ENCODE measurements around the gene SLC23A1. TPM values are rescaled to one million over a fixed set of nuclear protein-coding genes. Genes with fewer than 3 reads are reported as not detected.

Gene SLC23A1
- total RNA-seq, 2 donors from 2014 or later, result 5.0 to 7.0 TPM

DNA sequence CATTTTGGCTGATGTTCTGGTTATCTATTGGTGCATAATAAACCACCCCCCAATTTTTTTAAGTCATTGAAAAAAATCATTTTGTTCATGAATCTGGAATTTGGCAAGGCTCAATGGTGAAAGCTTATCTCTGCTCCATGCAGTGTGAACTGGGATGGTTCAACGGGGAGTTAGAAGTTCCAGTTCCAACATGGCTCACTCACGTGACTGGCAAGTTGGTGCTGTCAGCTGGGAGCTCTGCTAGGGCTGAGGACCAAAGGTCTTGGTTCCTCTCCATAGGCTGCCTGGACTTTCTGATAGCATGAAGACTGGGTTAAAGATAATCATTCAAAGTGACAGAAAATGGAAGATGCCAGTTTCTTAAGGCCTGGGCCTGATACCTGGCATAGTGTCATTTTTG, 23.9 kb upstream of the SLC23A1 start:
- Histone ChIP-seq H3K36me3 (no peaks in the 10 kb centered on the region), H3K4me1 (no peaks in the 10 kb centered on the region), H3K9me3 (no peaks in the 10 kb centered on the region), H3K9ac (ENCODE audit: low read depth in 2 of 2, low read length in 2 of 2) (no peak overlapping the region), H3K27ac (no peak overlapping the region), H3K4me3 (no peak overlapping the region), H3K27me3 (no peaks in the 10 kb centered on the region)
- DNase-seq, result no peak
- TF ChIP-seq, protein P1, sequence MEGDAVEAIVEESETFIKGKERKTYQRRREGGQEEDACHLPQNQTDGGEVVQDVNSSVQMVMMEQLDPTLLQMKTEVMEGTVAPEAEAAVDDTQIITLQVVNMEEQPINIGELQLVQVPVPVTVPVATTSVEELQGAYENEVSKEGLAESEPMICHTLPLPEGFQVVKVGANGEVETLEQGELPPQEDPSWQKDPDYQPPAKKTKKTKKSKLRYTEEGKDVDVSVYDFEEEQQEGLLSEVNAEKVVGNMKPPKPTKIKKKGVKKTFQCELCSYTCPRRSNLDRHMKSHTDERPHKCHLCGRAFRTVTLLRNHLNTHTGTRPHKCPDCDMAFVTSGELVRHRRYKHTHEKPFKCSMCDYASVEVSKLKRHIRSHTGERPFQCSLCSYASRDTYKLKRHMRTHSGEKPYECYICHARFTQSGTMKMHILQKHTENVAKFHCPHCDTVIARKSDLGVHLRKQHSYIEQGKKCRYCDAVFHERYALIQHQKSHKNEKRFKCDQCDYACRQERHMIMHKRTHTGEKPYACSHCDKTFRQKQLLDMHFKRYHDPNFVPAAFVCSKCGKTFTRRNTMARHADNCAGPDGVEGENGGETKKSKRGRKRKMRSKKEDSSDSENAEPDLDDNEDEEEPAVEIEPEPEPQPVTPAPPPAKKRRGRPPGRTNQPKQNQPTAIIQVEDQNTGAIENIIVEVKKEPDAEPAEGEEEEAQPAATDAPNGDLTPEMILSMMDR (IDR thresholded peaks at IDR 0.05), result no peak
- intact Hi-C loops (cut with DNase I), result no loop called here

DNA sequence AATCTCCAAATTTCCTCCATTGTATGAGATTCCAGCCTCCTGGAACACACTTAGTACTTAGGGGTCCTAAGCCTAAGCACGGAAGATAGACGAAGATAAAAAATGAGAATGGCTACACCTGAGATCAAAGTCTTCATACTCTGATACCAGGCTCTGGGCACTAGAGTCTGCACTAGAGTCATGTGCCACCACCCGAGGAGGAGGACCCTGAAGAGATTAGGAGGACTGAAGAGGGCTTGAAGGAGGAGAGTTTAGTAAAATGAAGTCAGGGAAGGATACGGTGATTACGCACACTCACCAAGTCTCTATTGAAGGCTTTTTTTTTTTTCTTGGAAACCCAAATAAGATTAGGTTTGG, 21.4 kb upstream of the SLC23A1 start:
- H3K4me3 ChIP-seq, result peak overlapping the region; percentile 37
- TF ChIP-seq, protein P1 (IDR thresholded peaks at IDR 0.05), result no peak
- DNase-seq, result no peak
- no peaks in the 10 kb centered on the region for H3K27me3 ChIP-seq
- H3K36me3 ChIP-seq, result no peaks in the 10 kb centered on the region
- no peaks in the 10 kb centered on the region for H3K4me1 ChIP-seq
- peak overlapping the region; percentile 52 to 72 for H3K9ac ChIP-seq (ENCODE audit: low read depth in 2 of 2, low read length in 2 of 2)
- H3K9me3 ChIP-seq, result no peaks in the 10 kb centered on the region
- intact Hi-C loops (cut with DNase I), result no loop called here
- H3K27ac ChIP-seq, result peak overlapping the region; percentile 87

DNA sequence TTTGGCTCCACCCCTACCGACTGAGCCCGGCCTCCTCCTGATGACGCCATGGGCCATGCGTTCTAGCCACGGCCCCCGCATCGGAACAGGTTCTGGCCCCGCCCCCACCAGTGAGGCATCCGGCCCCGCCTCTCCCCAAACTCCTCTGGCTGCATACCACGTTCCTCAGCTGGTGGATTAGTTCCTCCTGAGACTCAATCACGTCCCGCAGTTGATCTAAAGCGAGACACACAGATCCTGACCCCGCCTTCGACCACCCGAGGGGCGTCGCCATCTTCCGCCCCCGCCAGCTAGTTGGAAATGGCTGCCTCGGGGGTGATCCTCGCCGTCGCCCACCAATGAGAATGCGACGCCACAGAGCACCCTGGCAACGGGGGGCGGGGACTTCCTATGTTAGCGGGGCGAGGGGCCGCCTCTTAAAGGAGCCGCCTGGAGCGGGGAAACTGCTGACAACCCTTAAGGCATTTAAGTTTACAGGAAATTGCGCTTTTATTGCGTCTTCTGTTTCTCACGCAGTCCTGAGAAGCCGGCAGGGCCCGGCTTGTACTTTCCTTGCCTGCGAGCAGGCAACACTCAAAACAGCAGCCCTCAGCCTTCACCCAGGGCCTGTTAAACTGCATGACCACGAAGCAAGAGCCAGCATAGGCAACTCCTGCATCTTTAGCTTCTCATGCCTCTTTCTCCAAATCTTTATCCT, 20.8 kb upstream of the SLC23A1 start, which contains the start of gene SPATA24:
Gene SPATA24, minus strand, starts transcription at position 303 of the 697 bp plus-strand sequence. Its CDS starts 29 bp downstream, at position 274.
- intact Hi-C loops (cut with DNase I), result no loop called here
- Histone ChIP-seq H3K27ac (peak within 1 kb of the TSS; percentile 87), H3K4me3 (peak within 1 kb of the TSS; percentile 37), H3K27me3 (no peaks in the 10 kb centered on the region), H3K9ac (ENCODE audit: low read depth in 2 of 2, low read length in 2 of 2) (peak within 1 kb of the TSS; percentile 72 to 80), H3K4me1 (no peaks in the 10 kb centered on the region), H3K9me3 (no peaks in the 10 kb centered on the region), H3K36me3 (no peaks in the 10 kb centered on the region)
- peak; percentile 98 for DNase-seq
- TF ChIP-seq, protein P1 (IDR thresholded peaks at IDR 0.05), result no peak

DNA sequence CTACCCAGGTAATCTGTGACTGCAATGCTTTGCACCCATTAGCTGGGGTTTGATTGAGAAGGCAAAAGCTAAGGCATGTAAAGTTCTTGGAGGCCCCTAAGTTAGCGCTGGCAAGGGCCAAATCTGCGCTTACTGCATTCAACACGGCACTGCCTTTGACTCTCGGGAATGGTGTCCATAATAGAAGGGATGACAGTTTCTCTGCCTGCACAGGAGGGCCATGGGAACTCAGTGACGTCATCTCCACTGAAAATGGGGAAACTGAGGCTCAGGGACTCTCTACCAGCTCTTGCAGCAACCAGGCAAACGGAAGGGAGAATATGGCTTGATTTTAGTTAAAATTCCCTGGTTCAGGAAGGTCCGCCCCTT, 20.3 kb upstream of the SLC23A1 start:
- no peaks in the 10 kb centered on the region for H3K9me3 ChIP-seq
- no peaks in the 10 kb centered on the region for H3K27me3 ChIP-seq
- no peaks in the 10 kb centered on the region for H3K36me3 ChIP-seq
- peak overlapping the region; percentile 37 for H3K4me3 ChIP-seq
- peak overlapping the region; percentile 72 to 80 for H3K9ac ChIP-seq (ENCODE audit: low read depth in 2 of 2, low read length in 2 of 2)
- intact Hi-C loops (cut with DNase I), result no loop called here
- H3K4me1 ChIP-seq, result no peaks in the 10 kb centered on the region
- DNase-seq, result no peak
- TF ChIP-seq, protein P1 (IDR thresholded peaks at IDR 0.05), result no peak
- peak overlapping the region; percentile 87 for H3K27ac ChIP-seq

DNA sequence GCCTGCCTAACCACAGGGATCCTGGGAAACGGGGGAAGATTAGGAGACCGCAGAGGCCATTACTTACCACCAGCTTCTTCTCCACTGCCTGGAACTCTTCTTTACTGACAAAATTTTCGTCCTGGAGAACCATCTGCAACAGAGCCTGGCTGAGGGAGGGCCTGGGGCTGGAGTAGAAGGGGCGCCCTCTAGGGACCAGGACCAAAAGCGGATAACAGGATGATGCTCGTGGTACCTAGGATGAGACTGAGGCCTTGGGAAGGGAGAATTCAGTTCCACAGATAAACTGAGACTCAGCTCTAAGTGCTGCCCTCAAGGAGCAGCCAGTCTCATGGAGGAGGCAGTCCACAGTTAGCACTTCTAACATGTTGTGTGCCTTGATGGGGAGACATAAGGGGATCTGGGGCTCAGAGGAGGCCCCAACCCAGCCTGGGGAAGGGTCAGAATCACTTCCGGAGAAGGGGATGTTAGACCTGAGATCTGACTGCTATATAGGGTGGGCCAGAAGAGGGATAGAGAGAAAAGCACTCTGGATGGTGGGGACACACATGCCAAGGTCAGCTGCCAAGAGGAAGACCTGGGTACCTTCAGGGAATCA, 19.6 kb upstream of the SLC23A1 start:
- DNase-seq, result no peak
- TF ChIP-seq, protein P1 (IDR thresholded peaks at IDR 0.05), result peak; percentile 28
- Histone ChIP-seq H3K4me1 (no peaks in the 10 kb centered on the region), H3K9ac (ENCODE audit: low read depth in 2 of 2, low read length in 2 of 2) (peak overlapping the region in 1 of 2 donors; percentile 72), H3K27me3 (no peaks in the 10 kb centered on the region), H3K9me3 (no peaks in the 10 kb centered on the region), H3K27ac (no peak overlapping the region), H3K4me3 (no peak overlapping the region), H3K36me3 (no peaks in the 10 kb centered on the region)
- intact Hi-C loops (cut with DNase I), result no loop called here
